Endodermal cell (in vitro differentiated cells): ENCODE results near the gene NUAK2. TPM values are rescaled to one million over a fixed set of nuclear protein-coding genes. Genes with fewer than 3 reads are reported as not detected.

Experiments used
- DNase-seq: peaks from one replicate; pipeline ENCODE4 v3.0.0-alpha.2; 2017
- H3K27ac ChIP-seq: 2 replicates; pipeline ENCODE4 v1.5.1; 2013; ENCODE audit warnings: mild to moderate bottlenecking, low read depth, low read length, moderate library complexity
- H3K27me3 ChIP-seq: 2 replicates; pipeline ENCODE4 v1.6.1; 2013; ENCODE audit warnings: mild to moderate bottlenecking, low read length, moderate library complexity; ENCODE audit not compliant: insufficient read depth, control insufficient read depth, poor library complexity, severe bottlenecking
- H3K36me3 ChIP-seq: 2 replicates; pipeline ENCODE4 v1.7.0; 2013; ENCODE audit warnings: mild to moderate bottlenecking, low read length, moderate library complexity; ENCODE audit not compliant: control insufficient read depth, insufficient read depth
- H3K4me1 ChIP-seq: one replicate; pipeline ENCODE4 v1.7.0; 2013; ENCODE audit warnings: low read length; ENCODE audit not compliant: control insufficient read depth, insufficient read depth
- H3K4me3 ChIP-seq: 2 replicates; pipeline ENCODE4 v1.5.1; 2013; ENCODE audit warnings: mild to moderate bottlenecking, low read length, moderate library complexity
- H3K9ac ChIP-seq: 2 replicates; pipeline ENCODE4 v1.6.1; 2013; ENCODE audit warnings: mild to moderate bottlenecking, low read length, moderate library complexity; ENCODE audit not compliant: poor library complexity, severe bottlenecking; ENCODE audit errors: extremely low read depth
- H3K9me3 ChIP-seq: 2 replicates; pipeline ENCODE4 v1.6.1; 2013; ENCODE audit warnings: mild to moderate bottlenecking, low read length, moderate library complexity; ENCODE audit not compliant: control insufficient read depth
- H3K27ac Mint-ChIP-seq: 2 replicates; pipeline ENCODE4 v1.8.0; 2020; ENCODE audit warnings: mixed read lengths
- H3K27me3 Mint-ChIP-seq: 2 replicates; pipeline ENCODE4 v1.8.0; 2021; ENCODE audit warnings: mild to moderate bottlenecking, mixed read lengths; ENCODE audit not compliant: insufficient read depth
- H3K36me3 Mint-ChIP-seq: 2 replicates; pipeline ENCODE4 v1.8.0; 2020; ENCODE audit warnings: low read depth, mixed read lengths
- H3K4me1 Mint-ChIP-seq: 2 replicates; pipeline ENCODE4 v1.8.0; 2020; ENCODE audit warnings: mixed read lengths
- H3K4me3 Mint-ChIP-seq: 2 replicates; pipeline ENCODE4 v1.8.0; 2020; ENCODE audit warnings: mild to moderate bottlenecking, moderate library complexity, mixed read lengths
- H3K9me3 Mint-ChIP-seq: 2 replicates; pipeline ENCODE4 v1.8.0; 2020; ENCODE audit warnings: mild to moderate bottlenecking, mixed read lengths
- WGBS, 2 experiments: methylation state at CpG; one replicate each; pipeline versions ENCODE4 v1.1.5 to v1.1.7; 2013; ENCODE audit warnings: missing lambda C conversion rate in 2 of 2, mixed read lengths in 1 of 2; ENCODE audit not compliant: insufficient coverage in 1 of 2, insufficient read length in 1 of 2; 5-methylcytosine and 5-hydroxymethylcytosine counted together
- total RNA-seq, 2 donors: library from RNA; stranded (reverse); fragmentation: NEBNext Ultra II Directional in 1 of 2; extraction: Animal tissue kit (Norgen Biotek cat#: 25700) in 1 of 2; gene quantifications; 2 replicates in 1 of 2; 3 replicates in 1 of 2; pipeline ENCODE4 v1.2.1, GENCODE V29; 2021
- TF ChIP-seq, protein P1 (sequence below): fragments of 200-600 bp; sonication (generic); conservative IDR thresholded peaks from 2 replicates; pipeline ENCODE4 v1.5.0; 2021; ENCODE audit warnings: antibody characterized with exemption, mild to moderate bottlenecking

NUAK2 gene
- total RNA-seq, 2 donors from 2014 or later: 13.4 to 19.1 TPM

- H3K4me1 Mint-ChIP-seq: peaks cover 73% of the 10 kb centered on the region
- H3K27ac ChIP-seq: peak overlapping the region; percentile 99
- TF ChIP-seq, protein P1, sequence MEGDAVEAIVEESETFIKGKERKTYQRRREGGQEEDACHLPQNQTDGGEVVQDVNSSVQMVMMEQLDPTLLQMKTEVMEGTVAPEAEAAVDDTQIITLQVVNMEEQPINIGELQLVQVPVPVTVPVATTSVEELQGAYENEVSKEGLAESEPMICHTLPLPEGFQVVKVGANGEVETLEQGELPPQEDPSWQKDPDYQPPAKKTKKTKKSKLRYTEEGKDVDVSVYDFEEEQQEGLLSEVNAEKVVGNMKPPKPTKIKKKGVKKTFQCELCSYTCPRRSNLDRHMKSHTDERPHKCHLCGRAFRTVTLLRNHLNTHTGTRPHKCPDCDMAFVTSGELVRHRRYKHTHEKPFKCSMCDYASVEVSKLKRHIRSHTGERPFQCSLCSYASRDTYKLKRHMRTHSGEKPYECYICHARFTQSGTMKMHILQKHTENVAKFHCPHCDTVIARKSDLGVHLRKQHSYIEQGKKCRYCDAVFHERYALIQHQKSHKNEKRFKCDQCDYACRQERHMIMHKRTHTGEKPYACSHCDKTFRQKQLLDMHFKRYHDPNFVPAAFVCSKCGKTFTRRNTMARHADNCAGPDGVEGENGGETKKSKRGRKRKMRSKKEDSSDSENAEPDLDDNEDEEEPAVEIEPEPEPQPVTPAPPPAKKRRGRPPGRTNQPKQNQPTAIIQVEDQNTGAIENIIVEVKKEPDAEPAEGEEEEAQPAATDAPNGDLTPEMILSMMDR: no peak
- H3K36me3 Mint-ChIP-seq: peaks cover 20% of the 10 kb centered on the region
- no peak overlapping the region for H3K4me3 ChIP-seq
- no peak for DNase-seq
- H3K4me3 Mint-ChIP-seq: no peak overlapping the region
- H3K27ac Mint-ChIP-seq: peak overlapping the region; percentile 99
- H3K27me3 ChIP-seq: no peaks in the 10 kb centered on the region
- H3K9ac ChIP-seq: no peak overlapping the region
- WGBS, 2 experiments: 83 to 85% methylated on average over 2 to 5 of the region's 5 CpGs
- H3K27me3 Mint-ChIP-seq: no peaks in the 10 kb centered on the region
- no peaks in the 10 kb centered on the region for H3K9me3 ChIP-seq
- H3K36me3 ChIP-seq: peaks cover 41% of the 10 kb centered on the region
- no peaks in the 10 kb centered on the region for H3K9me3 Mint-ChIP-seq
- peaks cover 32% of the 10 kb centered on the region for H3K4me1 ChIP-seq
Measured at GRCh38 chr1:205315008-205315618, 6.4 kb downstream of the NUAK2 start.

DNA sequence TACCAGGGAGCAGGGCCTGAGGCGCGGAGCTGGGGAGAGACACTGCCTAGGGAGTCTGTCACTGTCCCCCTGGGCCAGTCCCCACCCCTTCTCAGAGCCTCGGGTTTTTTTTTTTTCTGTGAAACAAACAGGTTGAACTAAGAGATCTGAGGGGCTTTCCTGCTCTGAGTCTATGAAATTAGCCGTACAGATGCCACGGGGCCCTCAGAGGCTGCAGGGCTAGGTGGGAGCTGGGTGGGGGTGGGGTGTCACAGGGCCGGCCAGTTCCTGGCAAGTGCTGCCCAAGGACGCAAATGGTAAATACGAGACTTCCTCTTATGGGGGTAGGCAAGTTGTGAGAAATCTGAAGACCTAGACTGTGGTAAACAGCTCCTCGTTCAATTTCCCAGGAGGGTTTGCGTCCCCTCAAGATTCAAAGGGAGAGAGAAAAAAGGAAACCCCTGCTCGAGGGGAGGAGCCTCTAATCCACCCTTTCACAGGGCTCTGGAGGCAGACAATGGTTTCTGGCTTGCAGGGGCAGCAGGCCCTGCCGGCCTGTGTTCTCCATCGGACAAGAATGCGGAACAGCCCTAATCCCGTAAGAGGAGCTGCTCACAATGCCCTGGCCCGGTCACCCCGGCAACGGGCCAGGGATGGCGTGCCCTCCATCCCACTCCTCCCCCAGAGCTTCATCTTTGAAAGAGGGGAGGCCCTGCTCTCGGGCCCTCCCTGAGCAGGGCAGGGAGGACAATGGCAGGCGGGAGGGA is 7.8 kb downstream of the NUAK2 start:
- Histone ChIP-seq H3K4me1 (peaks cover 32% of the 10 kb centered on the region), H3K27ac (peak overlapping the region; percentile 99), H3K9me3 (no peaks in the 10 kb centered on the region), H3K27me3 (no peaks in the 10 kb centered on the region), H3K4me3 (peak overlapping the region; percentile 63), H3K9ac (peak overlapping the region; percentile 66), H3K36me3 (peaks cover 49% of the 10 kb centered on the region)
- Mint-ChIP-seq H3K27ac (peak overlapping the region; percentile 99), H3K4me3 (peak overlapping the region; percentile 52), H3K27me3 (no peaks in the 10 kb centered on the region), H3K36me3 (peaks cover 31% of the 10 kb centered on the region), H3K4me1 (peaks cover 60% of the 10 kb centered on the region), H3K9me3 (no peaks in the 10 kb centered on the region)
- 5 to 14% methylated on average over 13 to 21 of the region's 21 CpGs for WGBS, 2 experiments
- TF ChIP-seq, protein P1: no peak
- peak; percentile 95 for DNase-seq

DNA sequence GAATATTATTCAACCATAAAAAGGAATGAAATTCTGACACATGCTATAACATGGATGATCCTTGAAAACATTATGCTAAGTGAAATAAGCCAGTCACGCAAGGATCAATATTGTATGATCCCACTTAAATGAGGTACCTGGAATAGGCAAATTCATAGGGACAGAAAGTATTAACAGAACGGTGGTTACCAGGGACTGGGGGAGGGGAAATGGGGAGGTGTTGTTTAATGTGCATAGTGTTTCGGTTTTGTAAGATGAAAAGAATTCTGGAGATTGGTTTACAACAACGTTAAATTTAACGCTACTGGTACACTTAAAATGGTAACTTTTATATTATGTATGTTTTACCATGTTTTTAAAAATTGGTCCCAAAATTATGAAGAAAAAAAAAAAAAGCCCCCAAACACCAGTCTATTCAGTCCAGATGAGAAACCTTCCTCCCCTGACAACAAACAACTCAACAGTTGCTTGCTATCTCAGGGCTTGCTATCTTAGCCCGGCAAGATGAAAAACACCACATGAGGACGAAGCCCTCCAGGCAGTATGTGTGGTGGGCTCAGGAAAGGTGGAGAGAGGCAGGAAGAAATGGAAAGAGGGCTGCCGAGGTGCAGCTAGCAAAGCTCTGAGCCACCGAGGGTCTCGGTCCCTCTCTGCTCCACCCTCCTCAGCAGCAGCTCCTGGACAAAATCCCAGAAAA is 8.5 kb downstream of the NUAK2 start:
- no peaks in the 10 kb centered on the region for H3K27me3 Mint-ChIP-seq
- peak overlapping the region; percentile 63 for H3K4me3 ChIP-seq
- no peak for DNase-seq
- peaks cover 53% of the 10 kb centered on the region for H3K4me1 Mint-ChIP-seq
- peak overlapping the region; percentile 99 for H3K27ac Mint-ChIP-seq
- no peaks in the 10 kb centered on the region for H3K9me3 Mint-ChIP-seq
- H3K36me3 ChIP-seq: peaks cover 52% of the 10 kb centered on the region
- H3K27me3 ChIP-seq: no peaks in the 10 kb centered on the region
- peak overlapping the region; percentile 99 for H3K27ac ChIP-seq
- H3K9me3 ChIP-seq: no peaks in the 10 kb centered on the region
- peak overlapping the region; percentile 52 for H3K4me3 Mint-ChIP-seq
- peaks cover 26% of the 10 kb centered on the region for H3K4me1 ChIP-seq
- 59 to 77% methylated on average over 3 to 10 of the region's 10 CpGs for WGBS, 2 experiments
- TF ChIP-seq, protein P1: no peak
- H3K36me3 Mint-ChIP-seq: peaks cover 39% of the 10 kb centered on the region
- peak overlapping the region; percentile 66 for H3K9ac ChIP-seq
